GM18505 (cell line): ENCODE measurements around the gene TRIM41.
A peak's percentile ranks its signal among the peaks of the same experiment; 100 is the strongest.

Source experiments
- ATAC-seq: cut with Tn5 transposase; IDR thresholded peaks from one replicate; pipeline ENCODE4 v1.9.1; 2021; ENCODE audit not compliant: unreplicated experiment
- POLR2A ChIP-seq: IDR thresholded peaks from 4 replicates; pipeline ENCODE4 v1.6.1; 2011; ENCODE audit warnings: borderline replicate concordance; ENCODE audit not compliant: insufficient read depth, insufficient read length; ENCODE audit errors: extremely low read depth

TRIM41 gene

GRCh38 chr5:181236471-181236870, 13.4 kb downstream of the TRIM41 start:
- ATAC-seq: no peak
- no peak for TF ChIP-seq POLR2A

- ATAC-seq: no peak
- no peak for TF ChIP-seq POLR2A
These were observed 14.0 kb downstream of the TRIM41 start for GRCh38 chr5:181236954-181237641.

- peak; percentile 18 for TF ChIP-seq POLR2A
- ATAC-seq: no peak
These were observed 14.8 kb downstream of the TRIM41 start for GRCh38 chr5:181237729-181238385.

- no peak for TF ChIP-seq POLR2A
- no peak for ATAC-seq
These were observed 16.1 kb downstream of the TRIM41 start for GRCh38 chr5:181239062-181239663.

GRCh38 chr5:181241393-181241975, 18.4 kb downstream of the TRIM41 start:
- no peak for TF ChIP-seq POLR2A
- ATAC-seq: no peak

- no peak for TF ChIP-seq POLR2A
- ATAC-seq: no peak
These were observed 19.0 kb downstream of the TRIM41 start for GRCh38 chr5:181242031-181242451.

- TF ChIP-seq POLR2A: no peak
- ATAC-seq: no peak
These were observed 20.0 kb downstream of the TRIM41 start for GRCh38 chr5:181243018-181243563.

- peak; percentile 99 for TF ChIP-seq POLR2A
- peak; percentile 63 for ATAC-seq
These were observed 20.7 kb downstream of the TRIM41 start, which contains the start of gene RACK1 for GRCh38 chr5:181243564-181244343. RACK1 (minus strand) TSS chr5:181243906; CDS start chr5:181243800, 106 bp downstream.

GRCh38 chr5:181245427-181246275, 22.6 kb downstream of the TRIM41 start:
- ATAC-seq: no peak
- TF ChIP-seq POLR2A: no peak

GRCh38 chr5:181246276-181247049, 23.4 kb downstream of the TRIM41 start:
- ATAC-seq: peak; percentile 46
- TF ChIP-seq POLR2A: peak; percentile 55

- TF ChIP-seq POLR2A: no peak
- ATAC-seq: no peak
These were observed 25.2 kb downstream of the TRIM41 start for GRCh38 chr5:181248277-181248676.
